HG02571 (cell line): ENCODE measurements around the gene TBC1D19.
A peak's percentile ranks its signal among the peaks of the same experiment; 100 is the strongest.
"Not testable (repeated sequence)": the region's sequence is repeated elsewhere in the genome, so short reads cannot be mapped to it uniquely, and the experiment has no call there.

Experiments used
- ATAC-seq: cut with Tn5 transposase; IDR thresholded peaks from one replicate; pipeline ENCODE4 v1.9.1; 2021; ENCODE audit warnings: mild to moderate bottlenecking, moderate library complexity; ENCODE audit not compliant: unreplicated experiment

Gene TBC1D19

GRCh38 chr4:26679040-26679695, 95.3 kb downstream of the TBC1D19 start:
- ATAC-seq, result not testable (repeated sequence)

- ATAC-seq, result no peak
Observed at GRCh38 chr4:26682436-26682835, 98.6 kb downstream of the TBC1D19 start.

- no peak for ATAC-seq
Observed at GRCh38 chr4:26685250-26685649, 101.4 kb downstream of the TBC1D19 start.

GRCh38 chr4:26687728-26688127, 103.8 kb downstream of the TBC1D19 start:
- no peak for ATAC-seq

GRCh38 chr4:26690506-26690905, 106.6 kb downstream of the TBC1D19 start:
- no peak for ATAC-seq

GRCh38 chr4:26692014-26692726, 108.3 kb downstream of the TBC1D19 start:
- no peak for ATAC-seq

- ATAC-seq, result not testable (repeated sequence)
Observed at GRCh38 chr4:26694131-26694530, 110.2 kb downstream of the TBC1D19 start.

GRCh38 chr4:26700110-26700509, 116.2 kb downstream of the TBC1D19 start:
- no peak for ATAC-seq

GRCh38 chr4:26701095-26701494, 117.2 kb downstream of the TBC1D19 start:
- ATAC-seq, result no peak

GRCh38 chr4:26701786-26702227, 117.9 kb downstream of the TBC1D19 start:
- ATAC-seq, result no peak

- ATAC-seq, result no peak
Observed at GRCh38 chr4:26707342-26707741, 123.5 kb downstream of the TBC1D19 start.

GRCh38 chr4:26709246-26709645, 125.4 kb downstream of the TBC1D19 start:
- ATAC-seq, result no peak

GRCh38 chr4:26713563-26714151, 129.8 kb downstream of the TBC1D19 start:
- ATAC-seq, result no peak

- no peak for ATAC-seq
Observed at GRCh38 chr4:26715636-26716242, 131.9 kb downstream of the TBC1D19 start.

GRCh38 chr4:26717332-26717731, 133.4 kb downstream of the TBC1D19 start:
- no peak for ATAC-seq

GRCh38 chr4:26719954-26720552, 136.2 kb downstream of the TBC1D19 start:
- no peak for ATAC-seq

GRCh38 chr4:26721685-26722084, 137.8 kb downstream of the TBC1D19 start:
- no peak for ATAC-seq

GRCh38 chr4:26723216-26723615, 139.3 kb downstream of the TBC1D19 start:
- peak; percentile 96 for ATAC-seq

- ATAC-seq, result no peak
Observed at GRCh38 chr4:26724534-26724933, 140.7 kb downstream of the TBC1D19 start.

- ATAC-seq, result no peak
Observed at GRCh38 chr4:26726655-26727387, 142.9 kb downstream of the TBC1D19 start.

- ATAC-seq, result no peak
Observed at GRCh38 chr4:26727844-26728243, 144.0 kb downstream of the TBC1D19 start.
